Measurements from ENCODE around the gene E2F1. TPM values are rescaled to one million over a fixed set of nuclear protein-coding genes. Genes with fewer than 3 reads are reported as not detected.

Gene E2F1
- total and polyA plus RNA-seq, 2 of the 4 experiments (the other 2 are of a cell fraction), result 10.9 to 14.0 TPM

- Histone ChIP-seq H3K4me2 (ENCODE audit: low read depth, low read length) (peak overlapping the region; percentile 95; the same call in 1 of the 2 replicates), H3K4me3 (ENCODE audit: insufficient read depth, low read depth, low read length) (no peak overlapping the region), H2AK9ac (replicated peaks; ENCODE audit: low read depth, low read length, poor library complexity) (peak overlapping the region; percentile 28), H3K27ac (ENCODE audit: insufficient read depth, low read length) (no peak overlapping the region), H4K8ac (ENCODE audit: low read depth in 2 of 2, low read length in 2 of 2) (peak overlapping the region; percentile 93 to 96), H3K4ac (ENCODE audit: low read depth, low read length) (peak overlapping the region; percentile 61), H3K4me1 (ENCODE audit: control insufficient read depth, insufficient read depth, low read length) (peaks cover 9% of the 10 kb centered on the region), H3K18ac (ENCODE audit: low read depth, low read length) (no peak overlapping the region), H3K79me1 (ENCODE audit: low read depth in 1 of 2, low read length in 2 of 2) (peaks cover 7 to 27% of the 10 kb centered on the region in 2 experiments; a peak in 2 of 4 replicates), H3K27me3 (ENCODE audit: control insufficient read depth, insufficient read depth, low read length) (no peaks in the 10 kb centered on the region), H2BK5ac (ENCODE audit: low read depth, low read length, poor library complexity, severe bottlenecking) (no peak overlapping the region), H2BK15ac (ENCODE audit: low read depth, low read length) (no peak overlapping the region), H3K9me1 (ENCODE audit: insufficient read depth, low read length) (0 out of 2 replicates have a peak, but pooled peaks cover 13% of the 10 kb centered on the region), H3K14ac (replicated peaks; ENCODE audit: low read depth, low read length) (peak overlapping the region; percentile 11; the same call in 1 of the 2 replicates), H2BK20ac (ENCODE audit: low read depth, low read length) (no peak overlapping the region), H3K56ac (ENCODE audit: extremely low read depth, insufficient read depth, low read length) (no peak overlapping the region), H2AK5ac (ENCODE audit: low read depth, low read length) (peak overlapping the region; percentile 6), H4K91ac (ENCODE audit: insufficient read depth, low read depth, low read length) (no peak overlapping the region), H3K9ac (ENCODE audit: low read depth, low read length) (no peak overlapping the region), H2BK120ac (ENCODE audit: low read depth, low read length) (no peak overlapping the region), H3K23ac (ENCODE audit: low read depth, low read length) (no peak overlapping the region), H4K5ac (ENCODE audit: low read depth, low read length) (peak overlapping the region; percentile 92), H2AFZ (replicated peaks; ENCODE audit: low read length, poor library complexity) (peak overlapping the region; percentile 93), H3K9me3 (ENCODE audit: control insufficient read depth, insufficient read depth, low read length) (no peaks in the 10 kb centered on the region), H4K20me1 (ENCODE audit: insufficient read depth, low read length) (peaks cover 6% of the 10 kb centered on the region; the same call in 1 of the 2 replicates), H3K36me3 (ENCODE audit: control insufficient read depth, insufficient read depth, low read length) (no peaks in the 10 kb centered on the region)
- no peak for ATAC-seq (ENCODE audit: low read depth)
- ChIA-PET POLR2A (ENCODE audit: unreplicated experiment) (no interaction called here), CTCF (no interaction called here)
- 87% methylated on average over 9 of the region's 14 CpGs; no CpG with 5 or more reads in 1 of the 2 experiments for WGBS, 2 experiments (ENCODE audit: extremely low coverage in 2 of 2, insufficient read length in 1 of 2)
- DNase-seq, result no peak
- TF ChIP-seq CTCF (conservative IDR thresholded peaks at IDR 0.05; ENCODE audit: low read depth, low read length) (no peak), RAD21 (IDR thresholded peaks at IDR 0.05; ENCODE audit: low read length) (no peak), CHD1 (IDR thresholded peaks at IDR 0.05; ENCODE audit: low read depth, low read length) (no peak), USF2 (IDR thresholded peaks at IDR 0.05; ENCODE audit: low read depth, low read length) (no peak), MAFK (IDR thresholded peaks at IDR 0.05; ENCODE audit: low read depth, low read length) (no peak), CEBPB (IDR thresholded peaks at IDR 0.05; ENCODE audit: low read depth, low read length) (no peak), SMC3 (IDR thresholded peaks at IDR 0.05; ENCODE audit: low read depth, low read length) (no peak), MXI1 (IDR thresholded peaks at IDR 0.05; ENCODE audit: borderline replicate concordance, low read depth, low read length) (no peak), RFX5 (IDR thresholded peaks at IDR 0.05; ENCODE audit: low read depth, low read length) (no peak), MAZ (IDR thresholded peaks at IDR 0.05; ENCODE audit: borderline replicate concordance, low read depth, low read length) (no peak), BHLHE40 (IDR thresholded peaks at IDR 0.05; ENCODE audit: low read depth, low read length) (no peak), NFE2L2 (IDR thresholded peaks at IDR 0.05; ENCODE audit: low read depth, low read length) (no peak), ELK1 (IDR thresholded peaks at IDR 0.05; ENCODE audit: borderline replicate concordance, low read depth, low read length) (no peak), FOS (IDR thresholded peaks at IDR 0.05; ENCODE audit: low read depth, low read length) (no peak), POLR2A (IDR thresholded peaks at IDR 0.05; ENCODE audit: low read depth, low read length) (no peak), RCOR1 (IDR thresholded peaks at IDR 0.05; ENCODE audit: insufficient replicate concordance, low read length) (no peak)
- intact Hi-C loops (cut with micrococcal nuclease) (no loop called here), dilution Hi-C loops (cut with HindIII; ENCODE audit: low sequenced_read_pairs, unreplicated experiment) (no loop called here), in situ Hi-C loops (cut with MboI; ENCODE audit: low sequenced_read_pairs) (no loop called here)
- no TSS peak for BruUV-seq (replicated peaks)
Observed at GRCh38 chr20:33686984-33687366, 790 bp upstream of the E2F1 start.
